ENCODE measurements around the gene HSD17B12. TPM values are rescaled to one million over a fixed set of nuclear protein-coding genes. Genes with fewer than 3 reads are reported as not detected.

Gene HSD17B12
- total RNA-seq, 1 experiment from 2014 or later: 307 TPM

GRCh38 chr11:43735961-43736360 lies 55.4 kb downstream of the HSD17B12 start:
- Histone ChIP-seq H3K27ac (ENCODE audit: low read depth, low read length, poor library complexity, severe bottlenecking) (peak overlapping the region; percentile 97), H3K9me3 (ENCODE audit: low read depth, low read length, poor library complexity, severe bottlenecking) (no peaks in the 10 kb centered on the region), H3K27me3 (replicated peaks; ENCODE audit: insufficient read depth, low read depth, low read length, poor library complexity) (no peaks in the 10 kb centered on the region), H3K36me3 (ENCODE audit: insufficient read depth, low read length, poor library complexity, severe bottlenecking) (peaks cover 12% of the 10 kb centered on the region), H3K4me1 (ENCODE audit: insufficient read depth, low read length, poor library complexity, severe bottlenecking) (peaks cover 47% of the 10 kb centered on the region), H3K4me3 (ENCODE audit: low read depth, low read length, poor library complexity, severe bottlenecking) (peak overlapping the region; percentile 24)
- no peak for TF ChIP-seq EZH2 (IDR thresholded peaks at IDR 0.05; ENCODE audit: borderline replicate concordance, low read depth, low read length, poor library complexity, severe bottlenecking)
- TF ChIP-seq CTCF (conservative IDR thresholded peaks at IDR 0.05; ENCODE audit: low read depth, low read length): peak; percentile 54
- intact Hi-C loops (cut with micrococcal nuclease; ENCODE audit: unreplicated experiment): no loop called here
- BruUV-seq (replicated peaks): no TSS peak
- POLR2A ChIA-PET (ENCODE audit: low non-redundant PET): interaction anchor here (1.4 kb wide), 1 partner anchor 56 kb away, joined by 6 read pairs; the partner anchor contains the start of gene HSD17B12
- CTCF ChIA-PET: no interaction called here
- peak; percentile 77 for DNase-seq (ENCODE audit: low spot score)

GRCh38 chr11:43736502-43737200 lies 56.1 kb downstream of the HSD17B12 start:
- peak overlapping the region; percentile 24 for H3K4me3 ChIP-seq (ENCODE audit: low read depth, low read length, poor library complexity, severe bottlenecking)
- no peaks in the 10 kb centered on the region for H3K9me3 ChIP-seq (ENCODE audit: low read depth, low read length, poor library complexity, severe bottlenecking)
- no peaks in the 10 kb centered on the region for H3K27me3 ChIP-seq (replicated peaks; ENCODE audit: insufficient read depth, low read depth, low read length, poor library complexity)
- no TSS peak for BruUV-seq (replicated peaks)
- peak overlapping the region; percentile 97 for H3K27ac ChIP-seq (ENCODE audit: low read depth, low read length, poor library complexity, severe bottlenecking)
- ChIA-PET POLR2A (ENCODE audit: low non-redundant PET) (interaction anchor here (0.5 to 1.4 kb wide), 4 partner anchors 14 to 61 kb away, joined by 3 to 6 read pairs (median 4); partner anchors contain the start of gene HSD17B12), CTCF (no interaction called here)
- H3K36me3 ChIP-seq (ENCODE audit: insufficient read depth, low read length, poor library complexity, severe bottlenecking): peaks cover 12% of the 10 kb centered on the region
- DNase-seq (ENCODE audit: low spot score): peak; percentile 96
- intact Hi-C loops (cut with micrococcal nuclease; ENCODE audit: unreplicated experiment): no loop called here
- peaks cover 47% of the 10 kb centered on the region for H3K4me1 ChIP-seq (ENCODE audit: insufficient read depth, low read length, poor library complexity, severe bottlenecking)
- TF ChIP-seq CTCF (conservative IDR thresholded peaks at IDR 0.05; ENCODE audit: low read depth, low read length): no peak
- no peak for TF ChIP-seq EZH2 (IDR thresholded peaks at IDR 0.05; ENCODE audit: borderline replicate concordance, low read depth, low read length, poor library complexity, severe bottlenecking)

GRCh38 chr11:43737201-43737590 lies 56.7 kb downstream of the HSD17B12 start:
- Histone ChIP-seq H3K4me1 (ENCODE audit: insufficient read depth, low read length, poor library complexity, severe bottlenecking) (peaks cover 47% of the 10 kb centered on the region), H3K27ac (ENCODE audit: low read depth, low read length, poor library complexity, severe bottlenecking) (peak overlapping the region; percentile 97), H3K36me3 (ENCODE audit: insufficient read depth, low read length, poor library complexity, severe bottlenecking) (peaks cover 12% of the 10 kb centered on the region), H3K9me3 (ENCODE audit: low read depth, low read length, poor library complexity, severe bottlenecking) (no peaks in the 10 kb centered on the region), H3K4me3 (ENCODE audit: low read depth, low read length, poor library complexity, severe bottlenecking) (peak overlapping the region; percentile 24), H3K27me3 (replicated peaks; ENCODE audit: insufficient read depth, low read depth, low read length, poor library complexity) (no peaks in the 10 kb centered on the region)
- intact Hi-C loops (cut with micrococcal nuclease; ENCODE audit: unreplicated experiment): no loop called here
- DNase-seq (ENCODE audit: low spot score): no peak
- ChIA-PET CTCF (no interaction called here), POLR2A (ENCODE audit: low non-redundant PET) (interaction anchor here (0.5 to 1.4 kb wide), 5 partner anchors 14 to 155 kb away, joined by 3 to 10 read pairs (median 4); partner anchors contain the start of gene HSD17B12)
- BruUV-seq (replicated peaks): no TSS peak
- TF ChIP-seq EZH2 (IDR thresholded peaks at IDR 0.05; ENCODE audit: borderline replicate concordance, low read depth, low read length, poor library complexity, severe bottlenecking): no peak
- TF ChIP-seq CTCF (conservative IDR thresholded peaks at IDR 0.05; ENCODE audit: low read depth, low read length): no peak
